GM12875 (cell line): Measurements from ENCODE around the gene SVIL.
"Not testable (repeated sequence)": the region's sequence is repeated elsewhere in the genome, so short reads cannot be mapped to it uniquely, and the experiment has no call there.

Experiments
- H3K4me3 ChIP-seq: one replicate; pipeline ENCODE4 v1.5.1; 2011; ENCODE audit warnings: low read depth, low read length, control low read depth
- CTCF ChIP-seq: IDR thresholded peaks from 2 replicates; pipeline ENCODE4 v1.5.1; 2011; ENCODE audit warnings: low read depth, mild to moderate bottlenecking, control low read depth, inconsistent platforms, low read length, moderate library complexity, borderline replicate concordance; ENCODE audit not compliant: insufficient read depth

Gene SVIL

GRCh38 chr10:29517352-29517923, 117.3 kb downstream of the SVIL start:
- TF ChIP-seq CTCF = peak; percentile 55
- H3K4me3 ChIP-seq = no peak overlapping the region

- H3K4me3 ChIP-seq = not testable (repeated sequence)
Measured at GRCh38 chr10:29516309-29516932, 118.3 kb downstream of the SVIL start.

- not testable (repeated sequence) for H3K4me3 ChIP-seq
Measured at GRCh38 chr10:29515879-29516278, 118.9 kb downstream of the SVIL start.

GRCh38 chr10:29515104-29515503, 119.7 kb downstream of the SVIL start:
- H3K4me3 ChIP-seq = not testable (repeated sequence)

DNA sequence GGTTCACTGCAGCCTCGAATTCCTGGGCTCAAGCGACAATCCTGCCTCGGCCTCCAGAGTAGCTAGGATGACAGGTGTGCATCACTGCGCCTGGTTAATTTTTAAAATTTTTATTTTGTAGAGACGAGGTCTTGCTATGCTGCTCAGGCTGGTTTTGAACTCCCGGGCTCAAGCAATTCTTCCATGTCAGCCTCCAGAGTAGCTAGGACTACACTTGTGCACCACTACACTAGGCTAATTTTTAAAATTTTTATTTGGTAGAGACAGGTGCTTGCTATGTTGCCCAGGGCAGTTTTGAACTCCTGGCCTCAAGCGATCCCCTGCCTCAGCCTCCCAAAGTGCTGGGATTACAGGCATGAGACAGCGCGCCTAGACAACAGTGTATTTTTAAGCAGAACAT, 120.5 kb downstream of the SVIL start:
- TF ChIP-seq CTCF = no peak

GRCh38 chr10:29512425-29512974, 122.3 kb downstream of the SVIL start:
- TF ChIP-seq CTCF = no peak

More for the DNA sequence above, 120.5 kb downstream of the SVIL start:
- no peak overlapping the region for H3K4me3 ChIP-seq

DNA sequence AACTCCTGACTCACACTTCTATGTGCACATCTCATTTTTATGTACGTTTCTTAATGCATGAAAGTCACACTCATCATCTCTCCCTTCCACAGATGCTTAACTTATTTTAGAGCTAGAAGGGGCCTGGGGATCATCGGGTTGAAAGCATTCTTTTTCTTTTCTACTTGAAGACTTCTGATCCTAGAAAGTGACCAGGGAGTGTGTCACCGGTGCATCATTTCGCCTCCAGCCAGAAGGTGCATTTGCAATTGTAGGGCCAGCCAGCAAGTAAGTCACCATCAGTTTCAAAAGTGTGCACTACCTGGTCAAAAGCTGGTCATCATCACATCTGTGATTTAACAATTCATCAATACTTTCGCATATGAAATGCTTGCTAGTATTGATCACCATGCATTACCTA, 123.0 kb downstream of the SVIL start:
- H3K4me3 ChIP-seq = not testable (repeated sequence)

More at GRCh38 chr10:29512425-29512974, 122.3 kb downstream of the SVIL start:
- H3K4me3 ChIP-seq = no peak overlapping the region

GRCh38 chr10:29510483-29511157, 124.2 kb downstream of the SVIL start:
- not testable (repeated sequence) for H3K4me3 ChIP-seq

DNA sequence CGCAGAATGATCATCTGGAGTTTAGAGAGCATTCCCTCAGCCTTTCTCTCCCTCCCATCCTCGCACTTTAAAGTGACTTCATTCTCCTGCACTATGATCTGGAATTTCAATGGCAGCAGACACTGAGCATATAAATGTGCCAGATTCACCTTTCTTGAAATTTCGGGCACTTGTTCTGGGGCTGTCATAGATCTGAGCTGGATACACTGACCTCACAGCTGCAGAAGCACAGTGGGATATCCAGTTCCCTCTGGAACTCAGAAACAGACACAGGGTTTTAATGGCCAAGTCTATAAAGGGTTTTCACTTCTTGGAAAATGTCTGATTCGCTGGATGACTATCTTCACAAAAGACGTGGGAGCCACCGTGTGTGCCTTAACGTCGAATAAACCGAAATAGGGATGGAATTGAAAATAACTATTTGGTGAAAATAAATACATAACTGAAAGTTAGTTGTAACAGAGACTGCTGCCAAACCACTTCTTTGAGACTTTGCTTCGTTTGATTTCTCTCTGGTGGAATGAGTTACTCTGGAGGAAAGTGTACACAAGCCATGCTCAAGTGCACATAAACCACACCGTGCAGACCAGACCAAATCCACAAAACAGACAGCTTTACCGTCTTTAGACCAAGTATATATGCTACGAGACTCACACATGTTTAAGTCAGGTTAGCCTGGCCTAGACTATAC, 126.1 kb downstream of the SVIL start:
- TF ChIP-seq CTCF = no peak
- H3K4me3 ChIP-seq = no peak overlapping the region

- H3K4me3 ChIP-seq = not testable (repeated sequence)
Measured at GRCh38 chr10:29507750-29508149, 127.0 kb downstream of the SVIL start.

GRCh38 chr10:29506324-29506921, 128.3 kb downstream of the SVIL start:
- H3K4me3 ChIP-seq = not testable (repeated sequence)
